ENCODE results near the gene MMP21.

- TF ChIP-seq, protein P1, sequence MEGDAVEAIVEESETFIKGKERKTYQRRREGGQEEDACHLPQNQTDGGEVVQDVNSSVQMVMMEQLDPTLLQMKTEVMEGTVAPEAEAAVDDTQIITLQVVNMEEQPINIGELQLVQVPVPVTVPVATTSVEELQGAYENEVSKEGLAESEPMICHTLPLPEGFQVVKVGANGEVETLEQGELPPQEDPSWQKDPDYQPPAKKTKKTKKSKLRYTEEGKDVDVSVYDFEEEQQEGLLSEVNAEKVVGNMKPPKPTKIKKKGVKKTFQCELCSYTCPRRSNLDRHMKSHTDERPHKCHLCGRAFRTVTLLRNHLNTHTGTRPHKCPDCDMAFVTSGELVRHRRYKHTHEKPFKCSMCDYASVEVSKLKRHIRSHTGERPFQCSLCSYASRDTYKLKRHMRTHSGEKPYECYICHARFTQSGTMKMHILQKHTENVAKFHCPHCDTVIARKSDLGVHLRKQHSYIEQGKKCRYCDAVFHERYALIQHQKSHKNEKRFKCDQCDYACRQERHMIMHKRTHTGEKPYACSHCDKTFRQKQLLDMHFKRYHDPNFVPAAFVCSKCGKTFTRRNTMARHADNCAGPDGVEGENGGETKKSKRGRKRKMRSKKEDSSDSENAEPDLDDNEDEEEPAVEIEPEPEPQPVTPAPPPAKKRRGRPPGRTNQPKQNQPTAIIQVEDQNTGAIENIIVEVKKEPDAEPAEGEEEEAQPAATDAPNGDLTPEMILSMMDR (conservative IDR thresholded peaks at IDR 0.05): peak; percentile 41
- no peak for TF ChIP-seq ZFX (IDR thresholded peaks at IDR 0.05)
These were observed 33.2 kb downstream of the MMP21 start for GRCh38 chr10:125742465-125742864.

Data from C4-2B (cell line).